CD4-positive, alpha-beta T cell (primary cell): Measurements from ENCODE around the gene SEMA5A. TPM values are rescaled to one million over a fixed set of nuclear protein-coding genes. Genes with fewer than 3 reads are reported as not detected.

Source experiments
- ATAC-seq: fragments of 200-7000 bp; cut with Tn5 transposase; one replicate; pipeline ENCODE4 v1.10.0; 2022; ENCODE audit warnings: mild to moderate bottlenecking; ENCODE audit not compliant: poor library complexity
- CTCF ChIA-PET: fragments of 350-600 bp; sonication (Branson Sonifier 250); formaldehyde crosslinking; loops from one replicate; lab custom pipeline; 2021; ENCODE audit warnings: antibody characterized with exemption, inconsistent platforms; lab: Charles Lee
- POLR2A ChIA-PET: fragments of 350-600 bp; sonication (Branson Sonifier 250); formaldehyde crosslinking; loops from one replicate; lab custom pipeline; 2021; ENCODE audit warnings: antibody characterized with exemption, inconsistent platforms; lab: Charles Lee
- DNase-seq, 14 experiments: peaks; one replicate each; pipeline ENCODE4 v3.0.0-alpha.2; 2013 to 2020; ENCODE audit warnings: mixed read lengths in 2 of 14
- H3K27ac ChIP-seq, 2 donors: one replicate each; pipeline versions ENCODE4 v1.5.1 to v1.7.0; 2013; ENCODE audit warnings: low read length in 2 of 2, low read depth in 1 of 2, mild to moderate bottlenecking in 1 of 2
- H3K27me3 ChIP-seq, 2 experiments: 1 replicate in 1 of 2; 2 replicates in 1 of 2; pipeline versions ENCODE4 v1.6.1 to v1.7.0; 2013; ENCODE audit warnings: low read length in 2 of 2, control low read depth in 1 of 2, mild to moderate bottlenecking in 1 of 2, moderate library complexity in 1 of 2; ENCODE audit not compliant: insufficient read depth in 2 of 2, control insufficient read depth in 1 of 2
- H3K36me3 ChIP-seq: one replicate; pipeline ENCODE4 v1.6.1; 2013; ENCODE audit warnings: low read length, control low read depth; ENCODE audit not compliant: insufficient read depth
- H3K4me1 ChIP-seq: one replicate; pipeline ENCODE4 v1.6.1; 2013; ENCODE audit warnings: low read length, control low read depth; ENCODE audit not compliant: insufficient read depth
- H3K4me3 ChIP-seq: one replicate; pipeline ENCODE4 v1.5.1; 2013; ENCODE audit warnings: mild to moderate bottlenecking, low read length, moderate library complexity
- H3K9me3 ChIP-seq, 2 experiments: 1 replicate in 1 of 2; 2 replicates in 1 of 2; pipeline versions ENCODE4 v1.6.1 to v1.7.0; 2013; ENCODE audit warnings: low read length in 2 of 2, mild to moderate bottlenecking in 2 of 2, control low read depth in 1 of 2, moderate library complexity in 1 of 2; ENCODE audit not compliant: control insufficient read depth in 1 of 2, insufficient read depth in 1 of 2
- H3K27ac Mint-ChIP-seq: one replicate; pipeline ENCODE4 v1.8.0; 2020; ENCODE audit warnings: mixed read lengths
- H3K27me3 Mint-ChIP-seq: one replicate; pipeline ENCODE4 v1.8.0; 2021; ENCODE audit warnings: mixed read lengths
- H3K36me3 Mint-ChIP-seq: one replicate; pipeline ENCODE4 v1.8.0; 2021; ENCODE audit warnings: low read depth, mixed read lengths
- H3K4me1 Mint-ChIP-seq: one replicate; pipeline ENCODE4 v1.8.0; 2021; ENCODE audit warnings: low read depth, mixed read lengths
- H3K4me3 Mint-ChIP-seq: one replicate; pipeline ENCODE4 v1.8.0; 2020; ENCODE audit warnings: mild to moderate bottlenecking, mixed read lengths
- H3K9me3 Mint-ChIP-seq: one replicate; pipeline ENCODE4 v1.8.0; 2020; ENCODE audit warnings: mixed read lengths
- CTCF ChIP-seq: fragments of 200-600 bp; IDR thresholded peaks from one replicate; pipeline ENCODE4 v1.8.0; 2022; ENCODE audit warnings: antibody characterized with exemption, mild to moderate bottlenecking
- intact Hi-C, 2 experiments: fragments of 100-400 bp; cut with DNase I in 1 of 2; cut with micrococcal nuclease in 1 of 2; formaldehyde crosslinking; loops; one replicate each; pipeline versions ENCODE4 v1.15.1 to v1.9.0; 2023 to 2025; cut with DNase I, micrococcal nuclease
- total RNA-seq, 174 experiments: library from RNA in 2 of 174; stranded (reverse) in 2 of 174; gene quantifications; one replicate each; pipeline ENCODE4 v1.2.3 and lab custom pipeline; 2021 to 2026

The SEMA5A gene
- total RNA-seq, 2 experiments from 2014 or later = 2.0 to 2.9 TPM

- H3K36me3 Mint-ChIP-seq = no peaks in the 10 kb centered on the region
- Histone ChIP-seq H3K9me3 (peaks cover 0 to 6% of the 10 kb centered on the region in 2 experiments), H3K4me3 (no peak overlapping the region), H3K27me3 (no peaks in the 10 kb centered on the region), H3K27ac (no peak overlapping the region), H3K4me1 (no peaks in the 10 kb centered on the region), H3K36me3 (no peaks in the 10 kb centered on the region)
- CTCF ChIA-PET = no interaction called here
- POLR2A ChIA-PET = no interaction called here
- ATAC-seq (no peak), DNase-seq (no peak)
- no peak overlapping the region for H3K27ac Mint-ChIP-seq
- no peak for TF ChIP-seq CTCF
- intact Hi-C loops = no loop called here
- no peaks in the 10 kb centered on the region for H3K4me1 Mint-ChIP-seq
- no peaks in the 10 kb centered on the region for H3K27me3 Mint-ChIP-seq
- H3K9me3 Mint-ChIP-seq = no peaks in the 10 kb centered on the region
- H3K4me3 Mint-ChIP-seq = no peak overlapping the region
Measured at GRCh38 chr5:9241479-9242305, 304.2 kb downstream of the SEMA5A start.

- no peak overlapping the region for H3K27ac Mint-ChIP-seq
- Histone ChIP-seq H3K4me3 (no peak overlapping the region), H3K36me3 (no peaks in the 10 kb centered on the region), H3K4me1 (no peaks in the 10 kb centered on the region), H3K27me3 (no peaks in the 10 kb centered on the region), H3K27ac (no peak overlapping the region), H3K9me3 (peaks cover 0 to 6% of the 10 kb centered on the region in 2 experiments)
- ChIA-PET CTCF (no interaction called here), POLR2A (no interaction called here)
- no peaks in the 10 kb centered on the region for H3K4me1 Mint-ChIP-seq
- no peak for ATAC-seq
- DNase-seq = no peak
- no peaks in the 10 kb centered on the region for H3K27me3 Mint-ChIP-seq
- intact Hi-C loops = no loop called here
- no peak for TF ChIP-seq CTCF
- no peak overlapping the region for H3K4me3 Mint-ChIP-seq
- no peaks in the 10 kb centered on the region for H3K9me3 Mint-ChIP-seq
- H3K36me3 Mint-ChIP-seq = no peaks in the 10 kb centered on the region
Measured at GRCh38 chr5:9240431-9240830, 305.4 kb downstream of the SEMA5A start.

DNA sequence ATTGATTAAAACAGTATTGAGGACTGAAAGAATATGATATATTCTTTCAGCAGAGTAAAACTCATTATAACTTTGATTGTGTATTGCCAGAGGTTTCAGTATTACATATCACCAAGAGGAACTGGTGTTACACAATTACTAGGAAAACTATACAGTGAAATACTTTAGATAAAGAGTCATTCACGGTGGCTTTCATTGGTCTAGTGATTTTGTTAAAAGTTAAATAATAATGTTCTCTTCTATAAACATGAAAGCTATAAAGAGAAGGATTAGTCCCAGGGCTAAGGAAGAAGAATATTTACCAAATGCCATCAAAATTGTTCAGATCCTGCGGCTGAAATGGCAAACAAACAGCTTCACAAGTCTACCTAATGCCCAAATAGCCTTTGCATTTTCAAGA is 306.2 kb downstream of the SEMA5A start:
- no peak for TF ChIP-seq CTCF
- no peak overlapping the region for H3K27ac Mint-ChIP-seq
- no peaks in the 10 kb centered on the region for H3K9me3 Mint-ChIP-seq
- DNase-seq (no peak), ATAC-seq (no peak)
- H3K4me3 Mint-ChIP-seq = no peak overlapping the region
- no peak overlapping the region for H3K27ac ChIP-seq
- H3K36me3 Mint-ChIP-seq = no peaks in the 10 kb centered on the region
- no peaks in the 10 kb centered on the region for H3K4me1 Mint-ChIP-seq
- intact Hi-C loops = no loop called here
- ChIA-PET CTCF (no interaction called here), POLR2A (no interaction called here)
- peaks cover 0 to 6% of the 10 kb centered on the region in 2 experiments for H3K9me3 ChIP-seq
- no peaks in the 10 kb centered on the region for H3K27me3 Mint-ChIP-seq
- no peaks in the 10 kb centered on the region for H3K27me3 ChIP-seq
- no peaks in the 10 kb centered on the region for H3K36me3 ChIP-seq
- H3K4me1 ChIP-seq = no peaks in the 10 kb centered on the region
- H3K4me3 ChIP-seq = no peak overlapping the region
